Loucy (cell line): Measurements from ENCODE around the gene CEP104.
"Not testable (repeated sequence)": the region's sequence is repeated elsewhere in the genome, so short reads cannot be mapped to it uniquely, and the experiment has no call there.

ENCODE experiments used
- H2AFZ ChIP-seq: fragments of 200-600 bp; sonication (generic); 2 replicates; pipeline ENCODE4 v1.6.0; 2016; ENCODE audit warnings: antibody characterized with exemption, mild to moderate bottlenecking, low read length, moderate library complexity
- H3F3A ChIP-seq: fragments of 200-600 bp; 2 replicates; pipeline ENCODE4 v1.6.0; 2016; ENCODE audit warnings: antibody characterized with exemption, low read depth, mild to moderate bottlenecking
- H3K27me3 ChIP-seq: fragments of 200-600 bp; sonication (generic); 2 replicates; pipeline ENCODE4 v1.6.1; 2014; ENCODE audit warnings: low read length, mild to moderate bottlenecking; ENCODE audit not compliant: insufficient read depth, poor library complexity, severe bottlenecking
- H3K36me3 ChIP-seq: fragments of 200-600 bp; sonication (generic); 2 replicates; pipeline ENCODE4 v1.6.1; 2016; ENCODE audit warnings: low read length; ENCODE audit not compliant: insufficient read depth
- H3K4me1 ChIP-seq: fragments of 200-600 bp; sonication (generic); 2 replicates; pipeline ENCODE4 v1.5.1; 2014; ENCODE audit warnings: low read length, mild to moderate bottlenecking; ENCODE audit not compliant: insufficient read depth, poor library complexity, severe bottlenecking
- H3K4me2 ChIP-seq: fragments of 200-600 bp; sonication (generic); 2 replicates; pipeline ENCODE4 v1.6.0; 2014; ENCODE audit warnings: antibody characterized with exemption, low read length, low read depth, mild to moderate bottlenecking; ENCODE audit not compliant: poor library complexity, severe bottlenecking
- H3K4me3 ChIP-seq: fragments of 200-600 bp; sonication (generic); 2 replicates; pipeline ENCODE4 v1.5.1; 2014; ENCODE audit warnings: low read length, mild to moderate bottlenecking, mixed read lengths; ENCODE audit not compliant: poor library complexity, severe bottlenecking
- H3K79me2 ChIP-seq: fragments of 200-600 bp; sonication (generic); 2 replicates; pipeline ENCODE4 v1.6.1; 2014; ENCODE audit warnings: low read length; ENCODE audit not compliant: insufficient read depth
- H3K9ac ChIP-seq: fragments of 200-600 bp; sonication (generic); 2 replicates; pipeline ENCODE4 v1.6.0; 2014; ENCODE audit warnings: mild to moderate bottlenecking, low read depth, low read length, moderate library complexity; ENCODE audit not compliant: poor library complexity, severe bottlenecking
- H3K9me2 ChIP-seq: fragments of 200-600 bp; sonication (generic); replicated peaks from 2 replicates; pipeline ENCODE4 v1.6.1; 2016; ENCODE audit warnings: low read depth, low read length, mixed read lengths
- H3K9me3 ChIP-seq: fragments of 200-600 bp; sonication (generic); 2 replicates; pipeline ENCODE4 v1.6.1; 2014; ENCODE audit warnings: mild to moderate bottlenecking, antibody characterized with exemption, low read length, low read depth; ENCODE audit not compliant: insufficient read depth
- H4K20me1 ChIP-seq: fragments of 200-600 bp; sonication (generic); 2 replicates; pipeline ENCODE4 v1.6.0; 2014; ENCODE audit warnings: antibody characterized with exemption, low read length, mild to moderate bottlenecking; ENCODE audit not compliant: insufficient read depth, poor library complexity, severe bottlenecking
- CTCF ChIP-seq: fragments of 200-600 bp; sonication (generic); conservative IDR thresholded peaks from 2 replicates; pipeline ENCODE4 v1.5.1; 2014; ENCODE audit warnings: mild to moderate bottlenecking, antibody characterized with exemption, low read length
- EZH2phosphoT487 ChIP-seq: fragments of 200-600 bp; IDR thresholded peaks from 2 replicates; pipeline ENCODE4 v1.6.1; 2018; ENCODE audit warnings: antibody characterized with exemption, mild to moderate bottlenecking, moderate library complexity, borderline replicate concordance

CEP104 gene

GRCh38 chr1:3814771-3815561 lies 42.0 kb downstream of the CEP104 start:
- Histone ChIP-seq H3K27me3 (no peaks in the 10 kb centered on the region), H2AFZ (no peak overlapping the region), H3K4me2 (no peak overlapping the region), H3K9me3 (no peaks in the 10 kb centered on the region), H3K9me2 (no peaks in the 10 kb centered on the region), H3K79me2 (no peaks in the 10 kb centered on the region), H3K36me3 (no peaks in the 10 kb centered on the region), H3K9ac (no peak overlapping the region), H3F3A (no peaks in the 10 kb centered on the region), H3K4me1 (no peaks in the 10 kb centered on the region), H3K4me3 (no peak overlapping the region), H4K20me1 (no peaks in the 10 kb centered on the region)
- TF ChIP-seq EZH2phosphoT487 (no peak), CTCF (no peak)

GRCh38 chr1:3814065-3814464 lies 42.9 kb downstream of the CEP104 start:
- TF ChIP-seq EZH2phosphoT487 (no peak), CTCF (no peak)
- H3K9ac ChIP-seq = no peak overlapping the region
- H3K4me1 ChIP-seq = no peaks in the 10 kb centered on the region
- H4K20me1 ChIP-seq = no peaks in the 10 kb centered on the region
- H3K9me2 ChIP-seq = no peaks in the 10 kb centered on the region
- H2AFZ ChIP-seq = no peak overlapping the region
- H3K4me3 ChIP-seq = no peak overlapping the region
- H3K4me2 ChIP-seq = no peak overlapping the region
- H3K9me3 ChIP-seq = no peaks in the 10 kb centered on the region
- no peaks in the 10 kb centered on the region for H3K36me3 ChIP-seq
- H3F3A ChIP-seq = no peaks in the 10 kb centered on the region
- H3K27me3 ChIP-seq = no peaks in the 10 kb centered on the region
- H3K79me2 ChIP-seq = no peaks in the 10 kb centered on the region

- Histone ChIP-seq H3K79me2 (no peaks in the 10 kb centered on the region), H3K4me2 (no peak overlapping the region), H3K9me2 (no peaks in the 10 kb centered on the region), H3F3A (no peaks in the 10 kb centered on the region), H3K9me3 (no peaks in the 10 kb centered on the region), H3K4me3 (no peak overlapping the region), H3K36me3 (no peaks in the 10 kb centered on the region), H4K20me1 (no peaks in the 10 kb centered on the region), H3K27me3 (no peaks in the 10 kb centered on the region), H3K4me1 (no peaks in the 10 kb centered on the region), H2AFZ (no peak overlapping the region), H3K9ac (no peak overlapping the region)
- TF ChIP-seq CTCF (no peak), EZH2phosphoT487 (no peak)
These were observed 45.5 kb downstream of the CEP104 start for GRCh38 chr1:3811595-3811911.

- not testable (repeated sequence) for H3K36me3 ChIP-seq, H3F3A ChIP-seq, H3K4me3 ChIP-seq, H2AFZ ChIP-seq, H3K4me1 ChIP-seq, H3K9me3 ChIP-seq, H3K27me3 ChIP-seq, H4K20me1 ChIP-seq, H3K79me2 ChIP-seq, H3K4me2 ChIP-seq, H3K9ac ChIP-seq, H3K9me2 ChIP-seq
These were observed 46.8 kb downstream of the CEP104 start for GRCh38 chr1:3810149-3810761.
